H1 (cell line): ENCODE data around the gene GLIS2. TPM values are rescaled to one million over a fixed set of nuclear protein-coding genes. Genes with fewer than 3 reads are reported as not detected.

Experiments
- CTCF ChIA-PET: fragments of 300-600 bp; sonication (Branson Sonifier 250); formaldehyde crosslinking; loops from one replicate; lab custom pipeline; 2021; ENCODE audit not compliant: partially characterized antibody; lab: Charles Lee
- POLR2A ChIA-PET: fragments of 300-600 bp; sonication (Branson Sonifier 250); formaldehyde crosslinking; loops from one replicate; lab custom pipeline; 2021; ENCODE audit warnings: inconsistent platforms; ENCODE audit not compliant: partially characterized antibody; lab: Charles Lee
- DNase-seq, 2 experiments: peaks; one replicate each; pipeline versions ENCODE4 v3.0.0 to v3.0.0-alpha.2; 2010 to 2022; ENCODE audit warnings: low spot score in 2 of 2, low read depth in 1 of 2, mixed read lengths in 1 of 2
- FAIRE-seq: peaks from 2 replicates; lab custom pipeline; 2011; peaks lifted over from hg19 to GRCh38; lab: Jason Lieb, UNC
- H2AFZ ChIP-seq: 2 replicates; pipeline ENCODE4 v1.8.1; 2012; ENCODE audit warnings: low read length, inconsistent platforms
- H2AK5ac ChIP-seq: 2 replicates; pipeline ENCODE4 v1.6.1; 2013; ENCODE audit warnings: low read depth, low read length
- H2BK120ac ChIP-seq: replicated peaks from 2 replicates; pipeline ENCODE3; 2013; ENCODE audit warnings: low read depth, low read length, inconsistent platforms
- H2BK12ac ChIP-seq: 2 replicates; pipeline ENCODE4 v1.6.1; 2013; ENCODE audit warnings: low read depth, low read length
- H2BK15ac ChIP-seq: 2 replicates; pipeline ENCODE4 v1.6.1; 2013; ENCODE audit warnings: low read length
- H2BK20ac ChIP-seq: 2 replicates; pipeline ENCODE4 v1.6.1; 2013; ENCODE audit warnings: low read length
- H2BK5ac ChIP-seq: 2 replicates; pipeline ENCODE4 v1.6.1; 2013; ENCODE audit warnings: low read depth, low read length
- H3K14ac ChIP-seq: 2 replicates; pipeline ENCODE4 v1.6.1; 2013; ENCODE audit warnings: inconsistent platforms; ENCODE audit not compliant: insufficient read length
- H3K18ac ChIP-seq: 2 replicates; pipeline ENCODE4 v1.6.1; 2013; ENCODE audit warnings: low read length; ENCODE audit errors: extremely low read depth
- H3K23ac ChIP-seq: 2 replicates; pipeline ENCODE4 v1.6.1; 2013; ENCODE audit warnings: inconsistent platforms; ENCODE audit not compliant: insufficient read length
- H3K23me2 ChIP-seq: 2 replicates; pipeline ENCODE4 v1.6.1; 2013; ENCODE audit warnings: low read depth, low read length
- H3K27ac ChIP-seq: 2 replicates; pipeline ENCODE4 v1.6.1; 2011; ENCODE audit warnings: low read depth, low read length, inconsistent platforms
- H3K27me3 ChIP-seq, 4 experiments: replicated peaks in 1 of 4; 1 replicate in 1 of 4; 2 replicates in 3 of 4; pipeline versions ENCODE4 v1.6.1 to v1.8.1; 2011 to 2013; ENCODE audit warnings: low read length in 3 of 4, mild to moderate bottlenecking in 3 of 4, inconsistent platforms in 2 of 4, mixed read lengths in 2 of 4, moderate library complexity in 1 of 4; ENCODE audit not compliant: control insufficient read depth in 3 of 4, insufficient read depth in 3 of 4; ENCODE audit errors: extremely low read depth in 1 of 4
- H3K36me3 ChIP-seq, 4 experiments: 2 replicates each; pipeline versions ENCODE4 v1.6.1 to v1.8.1; 2011 to 2013; ENCODE audit warnings: mild to moderate bottlenecking in 4 of 4, low read length in 3 of 4, moderate library complexity in 2 of 4, control low read depth in 1 of 4, inconsistent platforms in 1 of 4; ENCODE audit not compliant: insufficient read depth in 4 of 4, control insufficient read depth in 2 of 4
- H3K4ac ChIP-seq: replicated peaks from 2 replicates; pipeline ENCODE3; 2013; ENCODE audit warnings: low read length, low read depth, mixed read lengths, inconsistent platforms; ENCODE audit not compliant: insufficient read length
- H3K4me1 ChIP-seq, 4 experiments: replicated peaks in 1 of 4; 1 replicate in 1 of 4; 2 replicates in 3 of 4; pipeline versions ENCODE4 v1.6.1 to v1.8.1; 2011 to 2013; ENCODE audit warnings: low read length in 3 of 4, inconsistent platforms in 2 of 4, mixed read lengths in 1 of 4; ENCODE audit not compliant: insufficient read depth in 4 of 4, control insufficient read depth in 3 of 4
- H3K4me2 ChIP-seq, 2 experiments: 2 replicates each; pipeline versions ENCODE4 v1.6.1 to v1.8.1; 2011 to 2013; ENCODE audit warnings: low read depth in 2 of 2, low read length in 2 of 2, control low read depth in 1 of 2, inconsistent platforms in 1 of 2, mild to moderate bottlenecking in 1 of 2; ENCODE audit not compliant: insufficient read depth in 1 of 2
- H3K4me3 ChIP-seq, 4 experiments: fragments of 200-600, 300-600 bp in 1 of 4; sonication (generic), shearing (Covaris generic), sonication (Bioruptor Twin) in 1 of 4; 2 replicates each; pipeline versions ENCODE4 v1.5.1 to v1.8.1; 2011 to 2016; ENCODE audit warnings: low read length in 4 of 4, low read depth in 3 of 4, control low read depth in 2 of 4, inconsistent platforms in 2 of 4, mild to moderate bottlenecking in 2 of 4, mixed read lengths in 1 of 4, moderate library complexity in 1 of 4; ENCODE audit not compliant: insufficient read depth in 2 of 4; ENCODE audit errors: extremely low read depth in 1 of 4
- H3K56ac ChIP-seq: replicated peaks from 2 replicates; pipeline ENCODE3; 2013; ENCODE audit warnings: low read depth, mild to moderate bottlenecking, mixed read lengths, low read length, inconsistent platforms; ENCODE audit not compliant: insufficient read length
- H3K79me1 ChIP-seq: 2 replicates; pipeline ENCODE4 v1.6.1; 2013; ENCODE audit warnings: low read depth, low read length, control low read depth
- H3K79me2 ChIP-seq, 2 experiments: 2 replicates each; pipeline versions ENCODE4 v1.6.1 to v1.8.1; 2012 to 2013; ENCODE audit warnings: low read length in 2 of 2, mild to moderate bottlenecking in 2 of 2, inconsistent platforms in 1 of 2; ENCODE audit not compliant: insufficient read depth in 2 of 2, control insufficient read depth in 1 of 2
- H3K9ac ChIP-seq, 4 experiments: replicated peaks in 1 of 4; 1 replicate in 1 of 4; 2 replicates in 3 of 4; pipeline versions ENCODE4 v1.6.1 to v1.8.1; 2011 to 2013; ENCODE audit warnings: low read depth in 3 of 4, low read length in 3 of 4, control low read depth in 2 of 4, mild to moderate bottlenecking in 2 of 4, moderate library complexity in 2 of 4, inconsistent platforms in 1 of 4; ENCODE audit errors: extremely low read depth in 1 of 4
- H3K9me3 ChIP-seq, 2 experiments: 2 replicates each; pipeline versions ENCODE4 v1.6.1 to v1.8.1; 2012 to 2013; ENCODE audit warnings: mild to moderate bottlenecking in 2 of 2, moderate library complexity in 2 of 2, control low read depth in 1 of 2, inconsistent platforms in 1 of 2, low read depth in 1 of 2, low read length in 1 of 2, mixed read lengths in 1 of 2; ENCODE audit not compliant: insufficient read depth in 2 of 2
- H4K20me1 ChIP-seq, 2 experiments: replicated peaks in 1 of 2; 2 replicates each; pipeline versions ENCODE3 to v1.8.1; 2011 to 2013; ENCODE audit warnings: inconsistent platforms in 2 of 2, low read length in 2 of 2, mild to moderate bottlenecking in 1 of 2; ENCODE audit not compliant: insufficient read depth in 2 of 2, control insufficient read depth in 1 of 2
- H4K5ac ChIP-seq: 2 replicates; pipeline ENCODE4 v1.6.1; 2013; ENCODE audit warnings: low read length, low read depth, mixed read lengths, inconsistent platforms; ENCODE audit not compliant: insufficient read length
- H4K8ac ChIP-seq: 2 replicates; pipeline ENCODE4 v1.8.0; 2013; ENCODE audit warnings: mild to moderate bottlenecking, moderate library complexity, low read length, inconsistent platforms; ENCODE audit not compliant: insufficient read depth; ENCODE audit errors: extremely low read depth
- H4K91ac ChIP-seq: replicated peaks from 2 replicates; pipeline ENCODE3; 2013; ENCODE audit warnings: low read length, mixed read lengths, inconsistent platforms; ENCODE audit not compliant: insufficient read length
- ASH2L ChIP-seq: fragments of 200-600, 300-600 bp; sonication (generic); IDR thresholded peaks from one replicate; pipeline ENCODE4 v1.7.1; 2017; ENCODE audit warnings: low read length
- KDM4A ChIP-seq: IDR thresholded peaks from one replicate; pipeline ENCODE4 v1.7.1; 2012; ENCODE audit warnings: low read depth, mild to moderate bottlenecking, moderate library complexity, low read length, inconsistent platforms; ENCODE audit not compliant: severe bottlenecking
- NANOG ChIP-seq: IDR thresholded peaks from 2 replicates; pipeline ENCODE4 v1.6.1; 2011; ENCODE audit warnings: low read length, low read depth, mild to moderate bottlenecking, inconsistent platforms; ENCODE audit not compliant: insufficient read depth, poor library complexity, severe bottlenecking
- RBBP5 ChIP-seq: IDR thresholded peaks from 2 replicates; pipeline ENCODE4 v1.7.1; 2012; ENCODE audit warnings: low read depth, mild to moderate bottlenecking, inconsistent platforms, low read length, moderate library complexity, borderline replicate concordance
- WGBS, 2 experiments: shearing (Covaris generic) in 1 of 2; methylation state at CpG; one replicate each; pipeline versions ENCODE4 v1.1.6 to v1.1.7; 2013 to 2015; ENCODE audit warnings: low lambda C conversion rate in 2 of 2, mixed read lengths in 2 of 2, inconsistent platforms in 1 of 2, low coverage in 1 of 2, missing lambda C conversion rate in 1 of 2; ENCODE audit not compliant: insufficient replicate concordance in 2 of 2, insufficient coverage in 1 of 2, insufficient read length in 1 of 2; ENCODE audit errors: extremely low coverage in 1 of 2, missing lambda C conversion rate in 1 of 2; 5-methylcytosine and 5-hydroxymethylcytosine counted together
- polyA plus RNA-seq, 7 experiments: library from polyadenylated mRNA; depleted of rRNA in 3 of 7; stranded (reverse) in 5 of 7; unstranded in 2 of 7; fragments of >200 nt in 5 of 7; fragments of 200-250 nt in 2 of 7; gene quantifications; 1 replicate in 5 of 7; 2 replicates in 1 of 7; 4 replicates in 1 of 7; pipeline versions ENCODE4 v1.2.1 to v1.2.3, GENCODE V29; 2011 to 2013; ENCODE audit warnings: missing spikeins in 2 of 7, mixed read lengths in 2 of 7
- total RNA-seq: library from RNA; stranded (reverse); fragmentation: NEBNext Ultra II Directional; extraction: Animal tissue kit (Norgen Biotek cat#: 25700); gene quantifications from 2 replicates; pipeline ENCODE4 v1.2.1, GENCODE V29; 2021

GLIS2 gene
- total and polyA plus RNA-seq, 2 of the 8 experiments (the other 6 are each of a cell fraction or from before 2014, with no cell fraction given) = 4.3 to 17.4 TPM

DNA sequence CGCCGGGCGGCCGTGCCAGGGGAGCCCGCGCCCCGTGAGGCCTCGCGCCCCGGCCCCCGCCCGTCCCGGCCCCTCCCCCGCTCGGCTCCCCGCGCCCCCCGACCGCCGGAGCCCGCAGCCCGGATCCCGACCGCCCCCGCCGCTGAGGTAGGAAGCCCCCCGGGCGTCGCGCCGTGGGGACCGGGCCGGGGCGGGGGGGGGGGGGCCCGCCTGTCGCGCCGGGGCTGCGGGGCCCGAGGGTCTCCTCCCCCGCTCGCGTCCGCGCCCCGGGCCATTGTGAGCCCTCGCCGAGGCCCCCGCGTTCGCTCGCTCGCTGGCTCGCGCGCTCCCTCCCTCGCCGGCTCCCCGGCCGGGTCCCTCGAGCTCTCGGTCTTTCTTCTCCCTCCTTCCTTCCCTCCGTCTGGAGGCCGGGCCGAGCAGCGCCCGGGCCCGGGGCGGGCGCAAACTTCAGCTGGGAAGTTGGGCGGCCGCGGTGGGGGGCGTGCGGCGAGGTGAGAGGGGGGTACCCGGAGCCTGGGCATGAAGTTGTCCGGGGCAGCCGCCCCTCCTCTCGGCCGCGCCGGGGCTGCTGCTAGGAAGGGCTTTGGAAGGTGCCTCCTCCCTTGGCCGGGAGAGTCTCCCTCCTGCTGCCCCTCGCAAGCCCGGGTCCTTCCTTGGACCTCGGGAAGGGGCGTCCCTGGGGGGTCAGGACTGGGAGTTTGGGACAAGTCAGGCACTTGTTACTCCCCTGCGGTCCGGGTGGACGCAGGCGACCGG lies 419 bp downstream of the GLIS2 start:
- H2AFZ ChIP-seq = no peak overlapping the region
- H4K5ac ChIP-seq = no peak overlapping the region
- H3K14ac ChIP-seq = no peak overlapping the region
- WGBS, 2 experiments = 1% methylated on average over 25 of the region's 93 CpGs; no CpG with 5 or more reads in 1 of the 2 experiments
- H2BK12ac ChIP-seq = no peak overlapping the region
- peak overlapping the region; percentile 17 for H4K91ac ChIP-seq
- H3K4me1 ChIP-seq = peaks cover 0 to 39% (median 34%) of the 10 kb centered on the region in 4 experiments; a peak in 6 of 7 replicates
- H3K4me3 ChIP-seq = peak overlapping the region; percentile 63 to 92 (median 68)
- no peak for FAIRE-seq
- peak overlapping the region; percentile 64 to 98 for H3K4me2 ChIP-seq
- peak overlapping the region; percentile 62 for H3K18ac ChIP-seq
- no peak overlapping the region for H3K56ac ChIP-seq
- no peak overlapping the region for H2BK5ac ChIP-seq
- no peaks in the 10 kb centered on the region for H3K36me3 ChIP-seq
- POLR2A ChIA-PET = interaction anchor here (0.7 to 4.2 kb wide), 16 partner anchors 10 to 77 kb away, joined by 3 to 34 read pairs (median 4); partner anchors contain the start of gene TFAP4
- CTCF ChIA-PET = interaction anchor here (0.6 to 16.7 kb wide), 5 partner anchors 9 to 86 kb away, joined by 3 to 300 read pairs (median 6); no protein-coding TSS in a partner anchor
- H3K4ac ChIP-seq = no peak overlapping the region
- no peak overlapping the region for H3K23ac ChIP-seq
- DNase-seq = peak in 1 of 2 experiments; percentile 77
- H3K79me1 ChIP-seq = peaks cover 7% of the 10 kb centered on the region
- H2BK15ac ChIP-seq = 0 out of 2 replicates have a peak overlapping the region, but pooled peaks have one; percentile 72
- peak overlapping the region in 3 of 4 experiments; percentile 13 to 79 (median 16); a peak in 3 of 7 replicates for H3K9ac ChIP-seq
- H4K20me1 ChIP-seq = peaks cover 17 to 19% of the 10 kb centered on the region in 2 experiments
- 0 out of 2 replicates have a peak, but pooled peaks have one; percentile 6 for TF ChIP-seq RBBP5
- no peak for TF ChIP-seq NANOG
- peak; percentile 42 for TF ChIP-seq ASH2L
- TF ChIP-seq KDM4A = peak; percentile 54
- H2AK5ac ChIP-seq = no peak overlapping the region
- peaks cover 0 to 48% of the 10 kb centered on the region in 2 experiments; a peak in 3 of 4 replicates for H3K79me2 ChIP-seq
- H3K27me3 ChIP-seq = peaks cover 0 to 15% (median 11%) of the 10 kb centered on the region in 4 experiments; a peak in 6 of 7 replicates
- H3K27ac ChIP-seq = no peak overlapping the region
- H3K9me3 ChIP-seq = no peaks in the 10 kb centered on the region
- peaks cover 12% of the 10 kb centered on the region for H3K23me2 ChIP-seq
- no peak overlapping the region for H4K8ac ChIP-seq
- H2BK20ac ChIP-seq = no peak overlapping the region
- H2BK120ac ChIP-seq = no peak overlapping the region
